ENCODE results near the gene CHGA. TPM values are rescaled to one million over a fixed set of nuclear protein-coding genes. Genes with fewer than 3 reads are reported as not detected.

The CHGA gene
- total and polyA plus RNA-seq, 2 of the 13 experiments (the other 11 are each of a cell fraction or from before 2014, with no cell fraction given), result not detected

DNA sequence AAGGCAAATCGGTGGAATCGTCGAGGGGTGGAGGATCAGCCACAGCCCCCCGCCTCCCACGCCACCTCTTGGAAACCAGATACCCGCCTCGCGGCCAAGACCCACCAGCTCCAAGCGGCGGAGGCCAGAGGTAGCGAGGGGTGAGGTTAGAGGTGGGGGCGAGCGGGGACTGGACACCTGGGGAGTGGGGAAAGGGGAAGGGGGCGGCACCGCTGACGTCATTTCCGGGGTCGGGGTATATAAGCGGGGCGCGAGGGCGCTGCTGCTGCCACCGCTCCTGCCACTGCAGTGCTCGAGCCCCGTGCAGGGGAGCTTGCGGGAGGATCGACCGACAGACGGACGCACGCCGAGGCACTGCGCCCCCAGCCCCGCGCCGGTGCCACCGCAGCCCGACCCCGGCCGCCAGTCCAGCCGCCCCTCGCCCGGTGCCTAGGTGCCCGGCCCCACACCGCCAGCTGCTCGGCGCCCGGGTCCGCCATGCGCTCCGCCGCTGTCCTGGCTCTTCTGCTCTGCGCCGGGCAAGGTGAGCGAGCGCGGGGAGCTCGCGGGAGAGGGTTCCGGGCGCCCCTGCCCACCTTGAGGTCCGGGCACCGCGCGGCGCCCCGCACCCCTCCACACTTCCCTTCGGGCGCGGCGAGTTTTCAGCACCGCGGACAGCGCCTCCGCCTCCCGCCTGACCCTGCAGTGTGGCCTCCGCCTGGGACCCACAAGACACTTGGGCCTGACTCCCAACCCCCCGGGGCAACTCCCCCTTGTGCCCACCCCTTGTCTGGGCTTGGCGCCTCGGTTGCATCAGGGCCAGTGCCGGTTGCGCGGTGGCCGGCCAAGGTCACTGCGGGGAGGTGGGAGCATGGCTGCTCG, at the start of gene CHGA (continued):
- no peak for TF ChIP-seq ZMYM3 (CRISPR knock-in tag; IDR thresholded peaks at IDR 0.05)
- TF ChIP-seq, protein P1, sequence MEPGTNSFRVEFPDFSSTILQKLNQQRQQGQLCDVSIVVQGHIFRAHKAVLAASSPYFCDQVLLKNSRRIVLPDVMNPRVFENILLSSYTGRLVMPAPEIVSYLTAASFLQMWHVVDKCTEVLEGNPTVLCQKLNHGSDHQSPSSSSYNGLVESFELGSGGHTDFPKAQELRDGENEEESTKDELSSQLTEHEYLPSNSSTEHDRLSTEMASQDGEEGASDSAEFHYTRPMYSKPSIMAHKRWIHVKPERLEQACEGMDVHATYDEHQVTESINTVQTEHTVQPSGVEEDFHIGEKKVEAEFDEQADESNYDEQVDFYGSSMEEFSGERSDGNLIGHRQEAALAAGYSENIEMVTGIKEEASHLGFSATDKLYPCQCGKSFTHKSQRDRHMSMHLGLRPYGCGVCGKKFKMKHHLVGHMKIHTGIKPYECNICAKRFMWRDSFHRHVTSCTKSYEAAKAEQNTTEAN (CRISPR knock-in tag; conservative IDR thresholded peaks at IDR 0.05), result peak; percentile 90
- TF ChIP-seq GFI1 (CRISPR knock-in tag; IDR thresholded peaks at IDR 0.05; ENCODE audit: borderline replicate concordance), result no peak; the same call in 1 of the 2 replicates
- TF ChIP-seq ZNF256 (CRISPR knock-in tag; conservative IDR thresholded peaks at IDR 0.05), result peak; percentile 89
- TF ChIP-seq, protein P2, sequence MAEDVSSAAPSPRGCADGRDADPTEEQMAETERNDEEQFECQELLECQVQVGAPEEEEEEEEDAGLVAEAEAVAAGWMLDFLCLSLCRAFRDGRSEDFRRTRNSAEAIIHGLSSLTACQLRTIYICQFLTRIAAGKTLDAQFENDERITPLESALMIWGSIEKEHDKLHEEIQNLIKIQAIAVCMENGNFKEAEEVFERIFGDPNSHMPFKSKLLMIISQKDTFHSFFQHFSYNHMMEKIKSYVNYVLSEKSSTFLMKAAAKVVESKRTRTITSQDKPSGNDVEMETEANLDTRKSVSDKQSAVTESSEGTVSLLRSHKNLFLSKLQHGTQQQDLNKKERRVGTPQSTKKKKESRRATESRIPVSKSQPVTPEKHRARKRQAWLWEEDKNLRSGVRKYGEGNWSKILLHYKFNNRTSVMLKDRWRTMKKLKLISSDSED (CRISPR knock-in tag; IDR thresholded peaks at IDR 0.05), result peak; percentile 65; the same call in 1 of the 2 replicates
- TF ChIP-seq AHR (CRISPR knock-in tag; IDR thresholded peaks at IDR 0.05), result peak; percentile 80; the same call in 1 of the 2 replicates
- TF ChIP-seq RCOR2 (CRISPR knock-in tag; IDR thresholded peaks at IDR 0.05), result no peak
- TF ChIP-seq, protein P3, sequence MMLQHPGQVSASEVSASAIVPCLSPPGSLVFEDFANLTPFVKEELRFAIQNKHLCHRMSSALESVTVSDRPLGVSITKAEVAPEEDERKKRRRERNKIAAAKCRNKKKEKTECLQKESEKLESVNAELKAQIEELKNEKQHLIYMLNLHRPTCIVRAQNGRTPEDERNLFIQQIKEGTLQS (CRISPR knock-in tag; IDR thresholded peaks at IDR 0.05), result peak; percentile 86
- peak; percentile 96 for TF ChIP-seq ARNT2 (CRISPR knock-in tag; IDR thresholded peaks at IDR 0.05; ENCODE audit: low read depth)
- no peak for TF ChIP-seq POLR2AphosphoS5 (IDR thresholded peaks at IDR 0.05; ENCODE audit: low read depth, low read length)
- no peak for TF ChIP-seq ZFP1 (CRISPR knock-in tag; IDR thresholded peaks at IDR 0.05)
- peak; percentile 84 for TF ChIP-seq PITX1 (CRISPR knock-in tag; IDR thresholded peaks at IDR 0.05)
- TF ChIP-seq ZNF563 (CRISPR knock-in tag; IDR thresholded peaks at IDR 0.05), result peak; percentile 94; the same call in 1 of the 2 replicates
- peak; percentile 96 for TF ChIP-seq ZNF441 (CRISPR knock-in tag; IDR thresholded peaks at IDR 0.05; ENCODE audit: borderline replicate concordance)
- TF ChIP-seq, protein P4, sequence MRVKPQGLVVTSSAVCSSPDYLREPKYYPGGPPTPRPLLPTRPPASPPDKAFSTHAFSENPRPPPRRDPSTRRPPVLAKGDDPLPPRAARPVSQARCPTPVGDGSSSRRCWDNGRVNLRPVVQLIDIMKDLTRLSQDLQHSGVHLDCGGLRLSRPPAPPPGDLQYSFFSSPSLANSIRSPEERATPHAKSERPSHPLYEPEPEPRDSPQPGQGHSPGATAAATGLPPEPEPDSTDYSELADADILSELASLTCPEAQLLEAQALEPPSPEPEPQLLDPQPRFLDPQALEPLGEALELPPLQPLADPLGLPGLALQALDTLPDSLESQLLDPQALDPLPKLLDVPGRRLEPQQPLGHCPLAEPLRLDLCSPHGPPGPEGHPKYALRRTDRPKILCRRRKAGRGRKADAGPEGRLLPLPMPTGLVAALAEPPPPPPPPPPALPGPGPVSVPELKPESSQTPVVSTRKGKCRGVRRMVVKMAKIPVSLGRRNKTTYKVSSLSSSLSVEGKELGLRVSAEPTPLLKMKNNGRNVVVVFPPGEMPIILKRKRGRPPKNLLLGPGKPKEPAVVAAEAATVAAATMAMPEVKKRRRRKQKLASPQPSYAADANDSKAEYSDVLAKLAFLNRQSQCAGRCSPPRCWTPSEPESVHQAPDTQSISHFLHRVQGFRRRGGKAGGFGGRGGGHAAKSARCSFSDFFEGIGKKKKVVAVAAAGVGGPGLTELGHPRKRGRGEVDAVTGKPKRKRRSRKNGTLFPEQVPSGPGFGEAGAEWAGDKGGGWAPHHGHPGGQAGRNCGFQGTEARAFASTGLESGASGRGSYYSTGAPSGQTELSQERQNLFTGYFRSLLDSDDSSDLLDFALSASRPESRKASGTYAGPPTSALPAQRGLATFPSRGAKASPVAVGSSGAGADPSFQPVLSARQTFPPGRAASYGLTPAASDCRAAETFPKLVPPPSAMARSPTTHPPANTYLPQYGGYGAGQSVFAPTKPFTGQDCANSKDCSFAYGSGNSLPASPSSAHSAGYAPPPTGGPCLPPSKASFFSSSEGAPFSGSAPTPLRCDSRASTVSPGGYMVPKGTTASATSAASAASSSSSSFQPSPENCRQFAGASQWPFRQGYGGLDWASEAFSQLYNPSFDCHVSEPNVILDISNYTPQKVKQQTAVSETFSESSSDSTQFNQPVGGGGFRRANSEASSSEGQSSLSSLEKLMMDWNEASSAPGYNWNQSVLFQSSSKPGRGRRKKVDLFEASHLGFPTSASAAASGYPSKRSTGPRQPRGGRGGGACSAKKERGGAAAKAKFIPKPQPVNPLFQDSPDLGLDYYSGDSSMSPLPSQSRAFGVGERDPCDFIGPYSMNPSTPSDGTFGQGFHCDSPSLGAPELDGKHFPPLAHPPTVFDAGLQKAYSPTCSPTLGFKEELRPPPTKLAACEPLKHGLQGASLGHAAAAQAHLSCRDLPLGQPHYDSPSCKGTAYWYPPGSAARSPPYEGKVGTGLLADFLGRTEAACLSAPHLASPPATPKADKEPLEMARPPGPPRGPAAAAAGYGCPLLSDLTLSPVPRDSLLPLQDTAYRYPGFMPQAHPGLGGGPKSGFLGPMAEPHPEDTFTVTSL (CRISPR knock-in tag; IDR thresholded peaks at IDR 0.05; ENCODE audit: borderline replicate concordance), result no peak
- TF ChIP-seq ZNF562 (CRISPR knock-in tag; IDR thresholded peaks at IDR 0.05; ENCODE audit: borderline replicate concordance), result no peak
- TF ChIP-seq, protein P5, sequence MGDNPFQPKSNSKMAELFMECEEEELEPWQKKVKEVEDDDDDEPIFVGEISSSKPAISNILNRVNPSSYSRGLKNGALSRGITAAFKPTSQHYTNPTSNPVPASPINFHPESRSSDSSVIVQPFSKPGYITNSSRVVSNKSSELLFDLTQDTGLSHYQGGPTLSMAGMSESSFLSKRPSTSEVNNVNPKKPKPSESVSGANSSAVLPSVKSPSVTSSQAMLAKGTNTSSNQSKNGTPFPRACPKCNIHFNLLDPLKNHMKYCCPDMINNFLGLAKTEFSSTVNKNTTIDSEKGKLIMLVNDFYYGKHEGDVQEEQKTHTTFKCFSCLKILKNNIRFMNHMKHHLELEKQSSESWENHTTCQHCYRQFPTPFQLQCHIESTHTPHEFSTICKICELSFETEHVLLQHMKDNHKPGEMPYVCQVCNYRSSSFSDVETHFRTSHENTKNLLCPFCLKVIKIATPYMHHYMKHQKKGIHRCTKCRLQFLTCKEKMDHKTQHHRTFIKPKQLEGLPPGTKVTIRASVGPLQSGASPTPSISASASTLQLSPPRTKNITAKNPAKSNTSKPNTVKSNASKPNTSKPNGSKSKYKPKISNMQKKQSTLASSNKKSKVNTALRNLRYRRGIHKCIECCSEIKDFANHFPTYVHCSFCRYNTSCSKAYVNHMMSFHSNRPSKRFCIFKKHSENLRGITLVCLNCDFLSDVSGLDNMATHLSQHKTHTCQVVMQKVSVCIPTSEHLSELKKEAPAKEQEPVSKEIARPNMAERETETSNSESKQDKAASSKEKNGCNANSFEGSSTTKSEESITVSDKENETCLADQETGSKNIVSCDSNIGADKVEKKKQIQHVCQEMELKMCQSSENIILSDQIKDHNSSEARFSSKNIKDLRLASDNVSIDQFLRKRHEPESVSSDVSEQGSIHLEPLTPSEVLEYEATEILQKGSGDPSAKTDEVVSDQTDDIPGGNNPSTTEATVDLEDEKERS (CRISPR knock-in tag; IDR thresholded peaks at IDR 0.05), result peak; percentile 76; the same call in 1 of the 2 replicates
